ENCODE results near the gene TMEM222.

The TMEM222 gene

DNA sequence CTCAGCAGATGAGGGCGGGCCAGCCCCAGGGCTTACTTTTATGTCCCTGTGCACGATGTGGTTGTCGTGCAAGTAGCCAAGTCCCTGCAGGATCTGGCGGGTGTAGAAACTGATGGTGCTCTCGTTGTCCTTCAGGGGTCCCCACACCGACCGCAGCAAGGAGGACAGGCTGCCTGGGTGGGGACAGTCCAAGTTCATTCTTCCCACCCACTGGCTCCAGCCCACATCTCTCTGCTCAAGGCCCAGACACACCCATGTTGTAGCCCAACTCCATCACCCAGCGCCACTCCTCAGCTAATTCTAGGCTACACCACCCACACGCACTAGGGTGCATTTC, 37.8 kb downstream of the TMEM222 start:
- no peak for DNase-seq (ENCODE audit: low spot score)

DNA sequence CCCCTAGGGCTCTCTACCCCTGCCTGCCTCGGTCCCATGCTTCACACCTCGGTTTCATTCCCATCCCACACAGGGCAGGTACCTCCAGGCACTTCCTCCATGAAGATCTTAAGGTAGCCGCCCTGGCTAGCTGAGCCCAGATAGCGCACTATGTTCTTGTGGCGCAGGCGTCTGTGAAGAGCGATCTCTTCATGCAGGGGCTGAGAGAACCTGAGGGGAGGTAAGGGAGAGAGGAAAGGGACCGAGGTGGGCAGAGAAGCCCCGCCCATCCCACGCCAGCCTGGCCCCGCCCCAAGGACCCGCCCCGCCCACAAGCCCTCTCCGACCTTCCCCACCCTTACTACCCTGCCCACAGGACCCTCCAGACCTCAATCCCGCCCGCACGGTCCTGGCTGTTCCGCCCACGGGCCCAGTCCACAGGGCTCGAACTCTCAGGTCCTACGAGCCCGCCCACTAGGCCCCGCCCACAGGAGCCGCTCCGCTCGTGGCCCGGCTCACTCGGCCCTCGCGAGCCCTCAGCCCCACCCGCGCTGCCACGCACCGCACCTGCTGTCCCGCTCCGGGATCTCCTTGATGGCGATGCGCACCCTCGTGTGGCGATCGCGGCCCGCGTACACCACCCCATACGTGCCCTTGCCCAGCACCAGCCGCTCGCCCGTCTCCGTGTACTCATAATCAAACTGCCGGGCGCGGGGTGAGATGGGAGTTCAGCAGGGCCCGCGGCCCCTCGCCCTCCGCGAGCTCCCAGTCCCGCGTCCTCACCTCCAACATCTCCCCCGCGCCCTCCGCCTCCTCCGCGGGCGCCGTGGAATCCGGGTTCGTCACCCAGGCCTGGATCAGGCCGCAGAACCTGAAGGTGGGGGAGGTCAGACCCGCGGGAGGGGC, 38.4 kb downstream of the TMEM222 start:
- no peak for DNase-seq (ENCODE audit: low spot score)

DNA sequence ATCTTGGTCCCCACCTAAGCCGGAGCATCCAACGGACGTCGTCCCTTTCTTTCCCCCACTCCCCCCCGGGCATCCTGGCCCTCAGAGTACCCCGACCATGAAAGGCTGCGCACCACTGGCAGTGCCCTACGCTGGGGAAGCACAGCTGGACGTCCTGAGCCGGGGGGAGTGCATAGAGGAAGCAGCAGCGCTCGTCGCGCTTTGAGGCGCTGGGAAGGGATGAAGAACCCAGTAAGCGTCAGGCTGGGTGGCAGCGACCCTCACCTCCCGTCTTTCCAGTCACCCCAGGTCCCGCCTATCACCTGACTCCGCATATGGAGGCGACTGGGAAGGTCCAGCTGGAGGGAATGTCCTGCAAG, 39.1 kb downstream of the TMEM222 start:
- no peak for DNase-seq (ENCODE audit: low spot score)

DNA sequence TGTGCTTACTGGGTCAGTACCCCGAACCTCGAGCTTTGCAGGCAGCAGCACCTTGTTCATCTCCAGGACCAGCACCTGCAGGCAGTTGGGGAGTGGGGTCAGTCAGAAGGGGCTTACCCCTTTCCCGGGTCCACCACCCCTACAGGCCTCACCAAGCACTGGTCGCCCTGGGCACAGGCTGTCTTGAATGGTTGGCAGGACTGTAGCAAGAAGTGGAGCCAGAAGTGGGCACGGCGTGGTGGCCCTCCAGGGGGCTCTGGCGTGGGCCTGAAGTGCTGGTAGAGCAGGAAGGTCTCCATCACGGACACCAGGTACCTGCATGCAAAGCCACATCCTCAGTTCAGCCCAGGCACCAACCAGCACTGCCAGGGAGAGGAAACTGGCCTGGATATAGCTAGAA, 39.6 kb downstream of the TMEM222 start:
- no peak for DNase-seq (ENCODE audit: low spot score)

DNA sequence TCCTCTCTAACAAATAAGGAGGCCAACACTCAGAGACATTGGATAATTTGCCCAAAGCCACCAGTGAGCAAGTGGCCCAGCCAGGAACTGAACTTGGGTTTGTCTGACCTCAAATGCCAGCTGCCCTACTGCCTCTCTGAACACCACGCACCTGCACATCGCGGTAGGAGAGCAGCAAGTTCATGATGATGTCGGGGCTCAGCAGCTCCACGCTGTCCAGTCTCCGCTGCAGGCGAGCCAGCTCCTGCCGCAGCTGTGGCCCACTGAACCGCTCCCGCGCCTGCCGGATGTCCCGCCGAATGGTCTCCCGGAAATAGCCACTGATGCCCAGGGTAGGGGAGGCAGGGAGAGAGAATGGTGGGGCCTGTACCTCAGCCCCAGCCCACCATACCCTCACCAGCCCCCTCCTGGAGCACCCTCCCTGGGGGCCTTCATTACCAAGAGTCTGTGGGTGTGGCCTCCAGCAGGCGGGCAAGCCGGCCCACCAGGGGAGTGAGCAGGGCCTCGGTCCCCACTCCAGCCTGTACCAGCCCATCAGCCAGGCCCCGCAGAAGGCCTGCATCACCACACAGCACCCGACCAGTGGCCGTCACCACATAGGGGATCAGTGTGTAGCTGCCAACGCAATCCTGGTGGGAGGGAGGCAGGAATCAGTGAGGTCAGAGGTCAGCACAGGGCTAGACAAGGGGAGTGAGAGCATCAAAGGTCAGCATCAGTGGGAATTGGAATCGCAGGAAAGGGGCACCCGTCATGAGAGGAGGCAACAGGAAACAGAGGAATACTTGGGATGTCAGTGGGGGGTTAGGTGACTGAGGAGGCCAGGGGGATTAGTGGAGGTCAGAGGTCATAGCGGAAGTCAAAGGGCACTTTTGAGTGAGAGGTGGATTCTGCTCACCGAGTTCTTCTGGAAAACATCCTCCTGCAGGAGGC, 42.1 kb downstream of the TMEM222 start:
- DNase-seq (ENCODE audit: low spot score): no peak

DNA sequence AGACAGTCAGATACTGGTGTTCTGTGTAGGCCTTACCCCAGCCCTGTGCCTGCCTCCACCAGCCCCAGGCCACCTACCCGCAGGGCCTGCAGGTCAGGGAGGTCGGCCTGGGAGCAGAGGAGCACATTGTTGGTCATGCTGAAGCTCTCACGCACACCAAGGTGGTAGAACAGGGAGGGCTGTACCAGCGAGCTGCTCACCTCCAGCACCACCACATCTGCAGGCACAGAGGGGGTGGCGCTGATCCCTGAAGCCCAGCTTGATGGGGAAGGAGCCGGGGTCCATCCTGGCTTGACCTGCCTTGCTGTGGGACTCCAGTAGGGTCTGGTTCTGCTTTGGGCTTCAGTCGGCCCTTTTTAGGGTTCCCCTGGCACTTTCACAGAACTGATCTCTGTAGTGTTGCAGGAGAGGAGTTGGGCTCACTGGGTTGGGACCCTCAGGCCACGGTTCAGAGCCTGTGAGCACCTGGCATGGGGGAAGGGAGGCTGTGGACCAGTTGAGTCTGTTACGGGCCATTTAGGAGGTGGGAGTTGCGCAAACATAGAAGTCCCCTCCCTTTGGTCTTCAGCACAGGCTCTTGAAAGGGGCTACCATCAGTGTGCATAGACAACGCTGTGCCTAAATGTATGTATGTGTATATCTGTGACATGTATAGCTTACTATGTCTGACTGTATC, 42.9 kb downstream of the TMEM222 start:
- DNase-seq (ENCODE audit: low spot score): no peak

DNA sequence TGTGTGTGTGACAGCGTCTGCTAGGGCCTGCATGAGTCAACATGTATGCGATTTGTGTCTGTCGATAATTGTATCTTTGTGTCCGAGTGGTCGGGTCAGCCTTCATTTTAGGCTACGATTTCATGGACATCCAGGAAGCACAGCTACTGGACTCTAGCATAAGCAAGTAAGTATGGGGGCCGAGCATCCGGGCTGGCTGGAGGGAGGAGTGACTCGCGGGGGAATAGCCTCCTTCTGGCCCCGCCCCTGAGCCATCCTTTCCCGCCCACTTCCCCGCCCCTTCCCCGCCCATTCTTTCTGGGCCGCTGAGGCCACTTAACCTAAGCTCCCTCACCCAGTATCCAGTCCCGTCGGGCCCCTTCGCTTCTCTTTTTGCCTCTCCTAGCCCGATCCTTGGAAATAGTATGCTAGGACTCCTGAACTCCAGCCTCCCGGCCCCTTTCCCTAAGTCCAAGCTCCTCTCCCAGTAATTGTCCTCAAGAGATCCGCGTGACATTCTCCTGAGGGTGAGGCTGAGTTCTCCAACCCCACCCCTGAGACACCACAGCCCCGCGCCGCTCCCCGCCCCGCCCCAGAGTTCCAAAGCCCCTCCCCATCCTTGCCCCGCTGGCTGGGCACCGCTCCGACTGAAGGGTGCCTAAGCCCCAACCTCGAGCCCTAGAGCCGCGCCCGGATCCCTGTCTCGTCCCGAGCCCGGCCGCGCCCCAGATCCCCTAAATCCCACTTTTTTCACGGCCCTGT, 43.6 kb downstream of the TMEM222 start:
- DNase-seq (ENCODE audit: low spot score): peak; percentile 91

DNA sequence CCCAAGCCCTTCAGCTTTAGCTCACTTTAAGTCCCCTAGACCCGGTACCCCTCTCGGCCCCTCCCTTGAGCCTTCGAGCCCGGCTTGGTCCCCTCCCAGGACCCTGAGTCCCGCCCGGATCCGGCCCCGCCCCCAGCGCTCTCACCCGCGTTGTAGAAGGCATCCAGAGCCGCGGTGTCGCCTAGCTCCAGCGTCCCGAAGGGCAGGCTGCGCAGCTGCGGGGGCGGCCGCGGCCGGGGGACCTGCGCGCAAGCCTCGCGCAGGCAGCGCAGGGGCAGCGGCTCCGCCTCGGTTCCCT, 44.1 kb downstream of the TMEM222 start:
- peak; percentile 90 for DNase-seq (ENCODE audit: low spot score)

DNA sequence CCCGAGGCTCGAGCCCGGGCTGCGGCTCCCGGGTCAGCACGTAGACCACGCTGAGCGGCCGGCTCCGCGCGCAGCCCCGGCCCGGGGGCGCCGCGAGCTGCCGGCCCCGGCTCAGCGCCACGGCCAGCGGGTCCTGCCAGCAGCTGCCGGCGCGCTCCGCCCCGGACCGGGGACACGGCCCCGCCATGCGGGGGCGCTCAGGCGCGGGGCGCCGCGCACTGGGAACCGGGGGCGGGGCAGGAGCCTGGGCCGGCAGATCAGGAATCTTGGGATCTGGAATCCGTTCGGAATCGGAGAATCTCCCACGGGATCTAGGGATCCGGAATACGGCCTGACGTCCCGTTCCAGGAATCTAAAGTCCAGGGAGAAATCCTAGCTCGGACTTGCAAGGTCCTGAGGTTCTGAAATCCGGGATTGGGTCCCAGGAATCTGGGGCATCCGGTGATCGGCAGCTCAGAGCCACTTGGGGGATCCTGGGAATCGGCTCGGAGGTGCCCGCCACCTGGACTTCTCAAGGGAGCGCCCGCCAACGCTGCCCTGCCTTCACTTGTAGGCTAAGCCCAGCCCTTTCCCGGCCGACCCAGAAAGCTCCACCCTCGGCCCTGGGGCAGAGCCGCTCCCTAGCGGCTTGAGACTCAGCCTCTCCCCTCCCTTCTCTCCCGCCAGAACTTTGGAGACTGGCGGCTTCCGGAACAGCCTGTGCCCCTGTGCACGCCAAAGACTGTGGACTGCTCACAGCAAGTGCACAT, 44.6 kb downstream of the TMEM222 start, which contains the start of gene MAP3K6:
TSS of gene MAP3K6 (minus strand) at position 551 of the 749 bp plus-strand sequence. CDS start at position 187, 364 bp downstream.
- peak; percentile 86 for DNase-seq (ENCODE audit: low spot score)

DNA sequence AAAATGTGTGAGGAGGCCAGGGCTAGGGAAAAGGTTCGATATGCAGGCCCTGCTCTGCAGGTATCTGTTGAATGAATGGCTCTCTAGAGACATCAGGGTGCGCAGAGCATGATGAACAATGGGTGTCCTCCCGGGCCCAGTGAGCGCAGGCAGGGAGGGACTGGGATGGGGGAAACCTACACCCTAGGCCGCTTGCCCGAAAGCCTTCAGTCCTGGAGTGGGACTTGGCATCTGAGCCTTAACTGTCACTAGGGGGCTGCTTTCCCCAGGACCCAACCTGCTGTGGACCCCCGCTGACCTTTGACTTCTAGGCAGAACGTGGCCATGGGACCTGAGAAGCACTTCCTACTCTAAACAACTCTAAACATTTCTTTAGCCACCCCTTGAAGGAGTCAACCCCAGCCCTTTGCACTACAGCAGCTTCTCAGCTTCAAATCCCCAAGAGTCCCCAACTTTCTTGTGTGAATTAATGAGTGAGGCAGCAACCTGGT, 45.2 kb downstream of the TMEM222 start:
- no peak for DNase-seq (ENCODE audit: low spot score)

DNA sequence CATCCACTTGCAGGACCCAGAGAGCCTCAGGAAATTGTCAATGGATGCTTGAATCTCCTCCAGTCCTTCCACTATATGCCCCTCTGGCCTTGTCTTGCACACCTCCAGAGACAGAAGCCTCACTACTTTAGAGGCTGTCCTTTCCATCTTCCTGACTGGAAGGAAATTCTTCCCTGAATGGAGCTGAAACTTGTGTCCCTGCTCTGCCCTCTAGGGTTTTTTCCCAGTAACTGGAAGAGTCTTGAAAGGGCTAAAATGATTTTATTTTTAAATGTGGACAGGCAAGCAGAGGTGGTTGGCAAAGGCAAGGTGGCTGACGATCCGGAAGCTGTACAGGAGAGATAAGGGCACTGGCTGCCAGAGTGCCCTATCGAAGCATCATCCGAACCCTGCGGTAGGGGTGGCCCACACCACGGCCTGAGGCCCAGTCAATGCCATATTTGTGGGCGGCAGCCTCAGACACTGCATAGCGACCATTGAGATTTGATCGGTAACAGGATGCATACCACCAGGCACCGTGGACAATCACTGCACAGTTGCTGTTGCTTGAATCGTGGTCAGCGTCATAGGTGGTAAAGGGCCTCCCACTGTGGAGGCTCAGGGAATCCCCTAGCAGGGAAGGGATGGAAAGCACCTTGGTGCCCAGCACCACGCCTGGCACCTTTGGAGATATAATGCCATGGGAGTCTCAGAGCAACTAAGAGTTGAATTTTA, 47.1 kb downstream of the TMEM222 start:
- peak; percentile 39 for DNase-seq (ENCODE audit: low spot score)

DNA sequence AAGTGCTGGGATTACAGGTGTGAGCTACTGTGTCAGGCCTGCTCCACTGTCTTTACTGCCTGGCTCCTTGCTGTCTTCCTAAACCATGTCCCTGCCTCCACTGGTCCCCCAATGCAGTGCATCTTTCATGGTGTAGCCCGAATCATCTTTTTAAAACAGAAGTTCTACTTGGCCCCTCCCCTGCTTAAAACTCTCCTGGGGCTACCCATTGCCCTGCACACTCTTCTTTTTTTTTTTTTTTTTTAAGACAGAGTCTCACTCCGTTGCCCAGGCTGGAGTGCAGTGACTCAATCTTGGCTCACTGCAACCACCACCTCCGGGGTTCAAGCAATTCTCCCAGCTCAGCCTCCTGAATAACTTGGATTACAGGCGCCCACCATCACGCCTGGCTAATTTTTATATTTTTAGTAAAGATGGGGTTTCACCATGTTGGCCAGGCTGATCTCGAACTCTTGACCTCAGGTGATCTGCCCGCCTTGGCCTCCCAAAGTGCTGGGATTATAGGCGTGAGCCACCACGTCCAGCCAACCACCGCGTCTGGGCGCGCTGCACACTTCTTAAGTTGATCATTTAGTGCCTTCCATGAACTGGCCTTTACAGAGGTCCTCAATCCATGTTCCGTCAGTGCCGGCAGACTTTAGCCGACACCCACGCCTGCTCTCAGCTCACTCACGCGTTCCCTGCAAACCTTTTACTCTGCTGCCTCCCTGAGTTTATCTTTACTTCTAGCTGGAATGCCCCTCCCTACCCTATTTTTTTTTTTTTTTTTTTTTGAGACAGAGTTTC, 50.3 kb downstream of the TMEM222 start:
- DNase-seq (ENCODE audit: low spot score): no peak

DNA sequence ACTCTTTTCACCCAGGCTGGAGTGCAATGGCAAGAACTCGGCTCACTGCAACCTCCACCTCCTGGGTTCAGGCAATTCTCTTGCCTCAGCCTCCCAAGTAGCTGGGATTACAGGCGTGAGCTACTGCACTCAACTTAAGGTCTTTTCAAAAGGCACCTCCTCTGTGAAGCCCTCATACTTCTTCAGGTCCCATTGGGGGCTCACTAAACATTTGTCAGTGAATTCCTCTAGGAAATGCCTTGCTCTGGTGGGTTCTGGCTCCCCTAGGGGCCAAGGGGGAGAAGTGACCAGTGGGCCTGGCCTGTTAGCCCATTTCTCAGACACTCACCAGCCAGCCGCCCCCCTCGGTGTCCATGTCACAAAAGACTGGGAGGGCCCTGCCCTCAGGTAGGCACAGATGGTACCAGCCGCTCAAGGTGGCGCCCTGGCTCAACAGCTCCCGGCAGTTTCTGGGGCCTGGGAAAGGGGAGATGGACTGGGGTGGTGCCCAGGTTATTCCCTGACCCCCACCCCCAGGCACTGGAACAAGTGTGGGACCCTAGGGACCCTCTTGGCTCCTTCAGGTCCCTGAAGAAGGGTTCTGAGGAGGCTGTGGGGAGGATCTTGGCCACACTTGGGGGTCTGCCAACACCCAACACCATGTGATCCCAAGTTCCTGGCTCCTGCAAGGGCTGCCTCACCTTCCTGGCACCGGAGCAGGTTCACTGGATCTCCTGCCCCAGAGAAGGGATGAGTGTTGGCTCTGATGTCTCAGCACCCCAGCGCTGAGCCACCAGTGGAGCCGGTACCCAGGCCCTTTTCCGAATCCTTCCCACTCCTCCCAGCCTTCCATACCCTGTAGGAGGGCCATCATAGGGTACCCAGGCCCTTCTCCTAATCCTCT, 51.1 kb downstream of the TMEM222 start:
- peak; percentile 50 for DNase-seq (ENCODE audit: low spot score)

DNA sequence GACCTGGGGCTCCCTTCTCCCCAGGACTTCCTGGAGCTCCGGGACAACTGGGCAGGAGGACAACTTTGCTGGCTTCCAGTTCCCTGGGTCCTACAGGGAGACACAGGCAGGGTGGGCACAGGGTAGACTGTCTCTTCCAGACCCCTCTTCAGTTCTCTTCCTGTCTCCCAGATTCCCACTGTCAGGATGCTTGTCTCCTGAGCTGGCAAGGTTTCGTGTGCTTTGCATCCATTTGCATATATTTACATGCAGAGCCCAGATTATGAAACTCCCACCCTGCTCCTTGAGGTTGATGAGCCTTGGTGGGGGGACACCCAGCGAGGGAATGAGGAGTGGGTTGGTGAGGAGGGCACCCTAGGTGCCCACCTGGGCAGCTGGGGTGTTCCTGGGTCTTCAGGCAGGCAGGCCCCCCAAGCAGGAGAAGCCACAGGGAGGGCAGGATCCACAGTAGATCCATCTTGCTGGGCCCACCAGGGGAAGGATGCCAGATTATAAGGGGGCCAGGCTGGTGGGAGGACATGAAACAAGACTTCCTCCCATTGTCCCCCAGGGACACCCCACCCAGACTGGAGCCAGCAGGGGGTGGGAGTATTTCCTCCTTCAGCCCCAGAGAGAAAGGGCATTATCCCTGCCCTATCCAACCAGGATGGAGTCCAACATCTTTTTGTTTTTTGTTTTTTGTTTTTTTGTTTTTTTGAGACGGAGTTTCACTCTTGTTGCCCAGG, 52.6 kb downstream of the TMEM222 start, which contains the start of gene FCN3:
TSS of gene FCN3 (minus strand) at position 463 of the 725 bp plus-strand sequence. CDS start at position 457, 6 bp downstream.
- DNase-seq (ENCODE audit: low spot score): no peak

DNA sequence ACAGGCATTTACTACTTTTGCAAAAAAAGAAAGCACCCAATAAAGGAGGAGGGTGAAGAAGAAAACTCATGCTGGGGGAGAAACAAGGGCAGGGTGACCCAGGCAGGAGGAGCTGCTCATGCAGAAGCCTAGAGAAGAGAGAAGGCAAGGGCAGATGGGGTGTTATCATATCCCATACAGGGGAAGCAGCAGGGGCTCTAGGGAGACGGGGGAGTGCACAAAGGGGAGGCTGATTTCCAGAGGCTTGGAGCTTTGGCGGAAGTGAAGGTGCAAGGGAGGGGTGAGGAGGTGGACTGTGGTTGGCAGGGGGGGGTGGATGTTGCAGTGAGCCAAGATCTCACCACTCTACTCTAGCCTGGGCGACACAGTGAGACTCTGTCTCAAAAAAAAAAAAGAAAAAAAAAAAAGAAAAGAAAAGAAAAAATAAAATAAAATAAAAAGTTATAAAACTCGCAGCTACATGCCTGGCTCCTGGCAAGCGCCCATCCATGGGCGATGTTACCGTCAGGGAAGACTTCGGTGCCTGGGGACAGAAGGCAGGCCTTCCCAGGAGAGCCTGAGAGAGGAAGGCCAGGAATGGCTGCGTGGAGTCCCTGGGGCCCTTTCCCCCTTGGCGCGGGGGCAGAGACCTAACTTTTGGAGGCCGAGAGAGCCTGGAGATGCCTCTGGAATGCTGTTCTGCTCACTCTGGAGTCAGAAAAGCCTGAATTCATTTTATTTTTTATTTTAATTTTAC, 56.0 kb downstream of the TMEM222 start:
- DNase-seq (ENCODE audit: low spot score): no peak

DNA sequence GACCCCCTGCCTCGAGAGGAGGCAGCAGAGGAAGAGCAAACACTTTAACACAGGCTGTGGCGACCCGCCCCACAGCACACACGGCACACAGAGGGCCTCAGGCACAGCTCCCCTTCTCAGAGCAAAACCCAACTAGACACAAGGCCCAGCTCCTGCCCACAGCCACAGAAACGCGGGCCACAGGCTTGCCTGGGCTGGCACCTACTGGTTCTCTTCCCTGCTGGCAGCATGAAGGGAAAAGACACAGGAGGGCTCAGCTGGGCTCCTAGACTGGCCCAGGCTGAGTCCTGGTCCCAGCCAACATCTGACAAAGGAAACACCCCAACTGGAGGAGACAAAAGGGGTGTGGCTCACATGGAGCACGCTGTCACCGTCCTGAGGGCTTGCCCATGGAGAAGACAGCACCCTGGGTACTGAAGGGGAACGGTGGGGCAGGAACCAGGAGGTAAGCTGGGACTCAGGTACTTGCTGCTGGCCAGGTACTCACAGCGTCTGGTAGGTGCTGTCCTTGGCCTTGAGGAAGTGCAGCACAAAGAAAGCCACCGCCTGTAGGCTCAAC, 57.7 kb downstream of the TMEM222 start:
- DNase-seq (ENCODE audit: low spot score): no peak

DNA sequence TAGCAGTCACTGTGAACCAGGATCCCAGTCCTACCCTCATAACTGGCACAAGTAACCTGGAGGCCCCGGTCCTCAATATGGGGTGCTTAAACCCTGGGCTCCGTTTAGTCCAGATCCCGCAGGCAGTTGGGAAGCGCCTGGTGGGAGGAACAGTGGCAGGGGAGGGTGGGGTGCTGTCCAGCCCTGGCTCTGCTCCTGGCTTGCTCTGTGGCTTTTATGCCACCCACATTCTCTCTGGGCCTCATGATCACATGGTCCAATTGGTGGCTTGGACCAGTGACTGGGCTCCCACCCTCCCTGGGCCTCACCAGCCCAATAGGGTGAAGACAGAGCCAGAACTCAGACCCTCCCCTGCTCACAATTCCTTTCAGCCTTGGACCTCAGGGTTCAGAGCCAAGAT, 58.3 kb downstream of the TMEM222 start:
- DNase-seq (ENCODE audit: low spot score): no peak

All from HuH-7 (cell line).